HepG2 (cell line): Measurements from ENCODE around the gene H2AZ2. TPM values are rescaled to one million over a fixed set of nuclear protein-coding genes. Genes with fewer than 3 reads are reported as not detected.

ENCODE experiments used
- JDP2 ChIP-seq: sonication (generic); formaldehyde crosslinking; IDR thresholded peaks from 2 replicates; pipeline ENCODE4 v1.8.1; 2022; ENCODE audit warnings: missing genetic modification reagents, borderline replicate concordance
- JUND ChIP-seq: sonication (generic); formaldehyde crosslinking; IDR thresholded peaks from 2 replicates; pipeline ENCODE4 v1.8.0; 2022; ENCODE audit warnings: mild to moderate bottlenecking, missing genetic modification reagents
- MAFF ChIP-seq: IDR thresholded peaks from 2 replicates; pipeline ENCODE4 v1.6.1; 2011; ENCODE audit warnings: low read depth, low read length, improper control_type of control experiment
- MXD4 ChIP-seq: IDR thresholded peaks from 2 replicates; pipeline ENCODE4 v1.6.1; 2016; ENCODE audit warnings: mild to moderate bottlenecking, missing biosample characterization, missing genetic modification reagents
- NPAS2 ChIP-seq: sonication (generic); formaldehyde crosslinking; IDR thresholded peaks from 2 replicates; pipeline ENCODE4 v1.8.0; 2022; ENCODE audit warnings: mild to moderate bottlenecking, missing genetic modification reagents, borderline replicate concordance
- PHF8 ChIP-seq: sonication (generic); formaldehyde crosslinking; IDR thresholded peaks from 2 replicates; pipeline ENCODE4 v1.5.0; 2020; ENCODE audit warnings: missing genetic modification reagents
- TEAD3 ChIP-seq: optimal IDR thresholded peaks from 2 replicates; pipeline ENCODE3; 2016; ENCODE audit warnings: borderline replicate concordance
- ZFAT ChIP-seq: sonication (generic); formaldehyde crosslinking; conservative IDR thresholded peaks from 2 replicates; pipeline ENCODE4 v1.8.1; 2023; ENCODE audit warnings: missing genetic modification reagents, inconsistent platforms
- ZIK1 ChIP-seq: sonication (generic); formaldehyde crosslinking; IDR thresholded peaks from 2 replicates; pipeline ENCODE4 v1.5.0; 2020; ENCODE audit warnings: mild to moderate bottlenecking, low read depth, missing genetic modification reagents, borderline replicate concordance
- ZNF775 ChIP-seq: sonication (generic); formaldehyde crosslinking; IDR thresholded peaks from 2 replicates; pipeline ENCODE4 v1.4.0; 2020; ENCODE audit warnings: missing genetic modification reagents, mild to moderate bottlenecking, moderate library complexity, borderline replicate concordance
- polyA plus RNA-seq, 8 experiments: library from polyadenylated mRNA; depleted of rRNA in 3 of 8; stranded (reverse) in 7 of 8; unstranded in 1 of 8; fragments of >200 nt; fragmentation: Illumina TruSeq in 4 of 8; extraction: Trizol in 4 of 8; gene quantifications; 2 replicates each; pipeline versions ENCODE4 v1.2.1 to v1.2.3, GENCODE V29; 2011 to 2016; ENCODE audit warnings: low read depth in 4 of 8, missing spikeins in 1 of 8, mixed read lengths in 1 of 8; ENCODE audit not compliant: insufficient read depth in 1 of 8
- total RNA-seq, 5 experiments: library from RNA; depleted of rRNA; stranded (reverse); fragments of >200 nt; fragmentation: Illumina TruSeq; extraction: Trizol; gene quantifications; 2 replicates each; pipeline ENCODE4 v1.2.3, GENCODE V29; 2016; ENCODE audit warnings: low read depth in 1 of 5
- TF ChIP-seq, protein P1 (sequence below): sonication (generic); formaldehyde crosslinking; IDR thresholded peaks from 2 replicates; pipeline ENCODE4 v1.4.0; 2020; ENCODE audit warnings: low read depth, missing genetic modification reagents
- TF ChIP-seq, protein P2 (sequence below): IDR thresholded peaks from 2 replicates; pipeline ENCODE4 v1.6.1; 2012; ENCODE audit warnings: low read length, improper control_type of control experiment
- TF ChIP-seq, protein P3 (sequence below): IDR thresholded peaks from 2 replicates; pipeline ENCODE4 v1.6.1; 2012; ENCODE audit warnings: low read depth, low read length, improper control_type of control experiment
- TF ChIP-seq, protein P4 (sequence below): sonication (generic); formaldehyde crosslinking; IDR thresholded peaks from 2 replicates; pipeline ENCODE4 v1.9.0; 2021; ENCODE audit warnings: missing genetic modification reagents, borderline replicate concordance
- TF ChIP-seq, protein P5 (sequence below): IDR thresholded peaks from 2 replicates; pipeline ENCODE4 v1.6.1; 2016

Gene H2AZ2
- total and polyA plus RNA-seq, 2 of the 13 experiments (the other 11 are each of a cell fraction or from before 2014, with no cell fraction given): 121 to 223 TPM

DNA sequence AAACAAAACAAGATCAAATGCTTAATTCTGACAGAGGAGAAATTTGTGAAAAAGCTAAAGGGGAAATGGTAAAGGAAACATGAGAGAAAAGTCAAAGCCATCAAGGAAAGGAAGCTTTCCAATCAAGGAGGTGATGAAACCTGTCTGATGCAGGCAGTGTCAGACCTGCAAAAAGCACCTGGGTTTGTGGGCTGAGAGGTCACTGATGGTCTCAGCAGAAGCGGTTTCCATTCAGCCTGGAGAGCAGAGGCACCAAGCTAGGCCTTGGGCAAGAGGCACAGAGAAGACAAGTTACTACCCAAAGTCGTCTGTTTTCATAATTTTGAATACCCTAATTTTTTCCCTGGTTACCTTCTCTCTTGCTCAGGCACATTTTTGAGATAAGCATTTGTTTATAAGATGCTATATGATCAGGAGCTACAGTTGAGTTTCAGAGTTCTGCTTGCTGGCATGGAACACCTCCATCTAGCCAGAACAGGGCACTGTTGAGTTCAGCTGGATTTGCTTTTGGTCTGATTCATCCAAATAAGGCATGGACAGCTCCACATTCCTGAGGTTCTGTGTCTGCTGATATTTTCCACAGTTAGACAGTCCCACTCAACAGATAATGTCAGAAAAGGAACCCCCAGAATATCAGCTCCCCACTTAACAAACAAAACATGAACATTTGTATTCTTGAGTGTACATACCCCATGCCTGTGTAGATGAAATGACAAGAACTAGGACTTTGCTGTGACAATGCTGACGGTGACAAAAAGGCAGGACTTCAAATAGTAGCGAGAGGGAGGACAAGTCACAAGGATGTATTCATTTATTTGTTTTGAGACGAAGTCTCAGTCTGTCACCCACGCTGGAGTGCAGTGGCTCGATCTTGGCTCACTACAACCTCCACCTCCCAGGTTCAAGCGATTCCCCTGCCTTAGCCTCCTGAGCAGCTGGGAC lies 56.3 kb downstream of the H2AZ2 start (continued):
- TF ChIP-seq, protein P1, sequence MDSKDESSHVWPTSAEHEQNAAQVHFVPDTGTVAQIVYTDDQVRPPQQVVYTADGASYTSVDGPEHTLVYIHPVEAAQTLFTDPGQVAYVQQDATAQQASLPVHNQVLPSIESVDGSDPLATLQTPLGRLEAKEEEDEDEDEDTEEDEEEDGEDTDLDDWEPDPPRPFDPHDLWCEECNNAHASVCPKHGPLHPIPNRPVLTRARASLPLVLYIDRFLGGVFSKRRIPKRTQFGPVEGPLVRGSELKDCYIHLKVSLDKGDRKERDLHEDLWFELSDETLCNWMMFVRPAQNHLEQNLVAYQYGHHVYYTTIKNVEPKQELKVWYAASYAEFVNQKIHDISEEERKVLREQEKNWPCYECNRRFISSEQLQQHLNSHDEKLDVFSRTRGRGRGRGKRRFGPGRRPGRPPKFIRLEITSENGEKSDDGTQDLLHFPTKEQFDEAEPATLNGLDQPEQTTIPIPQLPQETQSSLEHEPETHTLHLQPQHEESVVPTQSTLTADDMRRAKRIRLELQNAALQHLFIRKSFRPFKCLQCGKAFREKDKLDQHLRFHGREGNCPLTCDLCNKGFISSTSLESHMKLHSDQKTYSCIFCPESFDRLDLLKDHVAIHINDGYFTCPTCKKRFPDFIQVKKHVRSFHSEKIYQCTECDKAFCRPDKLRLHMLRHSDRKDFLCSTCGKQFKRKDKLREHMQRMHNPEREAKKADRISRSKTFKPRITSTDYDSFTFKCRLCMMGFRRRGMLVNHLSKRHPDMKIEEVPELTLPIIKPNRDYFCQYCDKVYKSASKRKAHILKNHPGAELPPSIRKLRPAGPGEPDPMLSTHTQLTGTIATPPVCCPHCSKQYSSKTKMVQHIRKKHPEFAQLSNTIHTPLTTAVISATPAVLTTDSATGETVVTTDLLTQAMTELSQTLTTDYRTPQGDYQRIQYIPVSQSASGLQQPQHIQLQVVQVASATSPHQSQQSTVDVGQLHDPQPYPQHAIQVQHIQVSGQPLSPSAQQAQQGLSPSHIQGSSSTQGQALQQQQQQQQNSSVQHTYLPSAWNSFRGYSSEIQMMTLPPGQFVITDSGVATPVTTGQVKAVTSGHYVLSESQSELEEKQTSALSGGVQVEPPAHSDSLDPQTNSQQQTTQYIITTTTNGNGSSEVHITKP (CRISPR knock-in tag): no peak
- TF ChIP-seq JDP2 (CRISPR knock-in tag): no peak
- TF ChIP-seq, protein P2, sequence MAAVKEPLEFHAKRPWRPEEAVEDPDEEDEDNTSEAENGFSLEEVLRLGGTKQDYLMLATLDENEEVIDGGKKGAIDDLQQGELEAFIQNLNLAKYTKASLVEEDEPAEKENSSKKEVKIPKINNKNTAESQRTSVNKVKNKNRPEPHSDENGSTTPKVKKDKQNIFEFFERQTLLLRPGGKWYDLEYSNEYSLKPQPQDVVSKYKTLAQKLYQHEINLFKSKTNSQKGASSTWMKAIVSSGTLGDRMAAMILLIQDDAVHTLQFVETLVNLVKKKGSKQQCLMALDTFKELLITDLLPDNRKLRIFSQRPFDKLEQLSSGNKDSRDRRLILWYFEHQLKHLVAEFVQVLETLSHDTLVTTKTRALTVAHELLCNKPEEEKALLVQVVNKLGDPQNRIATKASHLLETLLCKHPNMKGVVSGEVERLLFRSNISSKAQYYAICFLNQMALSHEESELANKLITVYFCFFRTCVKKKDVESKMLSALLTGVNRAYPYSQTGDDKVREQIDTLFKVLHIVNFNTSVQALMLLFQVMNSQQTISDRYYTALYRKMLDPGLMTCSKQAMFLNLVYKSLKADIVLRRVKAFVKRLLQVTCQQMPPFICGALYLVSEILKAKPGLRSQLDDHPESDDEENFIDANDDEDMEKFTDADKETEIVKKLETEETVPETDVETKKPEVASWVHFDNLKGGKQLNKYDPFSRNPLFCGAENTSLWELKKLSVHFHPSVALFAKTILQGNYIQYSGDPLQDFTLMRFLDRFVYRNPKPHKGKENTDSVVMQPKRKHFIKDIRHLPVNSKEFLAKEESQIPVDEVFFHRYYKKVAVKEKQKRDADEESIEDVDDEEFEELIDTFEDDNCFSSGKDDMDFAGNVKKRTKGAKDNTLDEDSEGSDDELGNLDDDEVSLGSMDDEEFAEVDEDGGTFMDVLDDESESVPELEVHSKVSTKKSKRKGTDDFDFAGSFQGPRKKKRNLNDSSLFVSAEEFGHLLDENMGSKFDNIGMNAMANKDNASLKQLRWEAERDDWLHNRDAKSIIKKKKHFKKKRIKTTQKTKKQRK: no peak
- TF ChIP-seq NPAS2 (CRISPR knock-in tag): no peak
- TF ChIP-seq JUND (CRISPR knock-in tag): no peak
- no peak for TF ChIP-seq ZNF775 (CRISPR knock-in tag)
- no peak for TF ChIP-seq ZFAT (CRISPR knock-in tag)
- TF ChIP-seq, protein P3, sequence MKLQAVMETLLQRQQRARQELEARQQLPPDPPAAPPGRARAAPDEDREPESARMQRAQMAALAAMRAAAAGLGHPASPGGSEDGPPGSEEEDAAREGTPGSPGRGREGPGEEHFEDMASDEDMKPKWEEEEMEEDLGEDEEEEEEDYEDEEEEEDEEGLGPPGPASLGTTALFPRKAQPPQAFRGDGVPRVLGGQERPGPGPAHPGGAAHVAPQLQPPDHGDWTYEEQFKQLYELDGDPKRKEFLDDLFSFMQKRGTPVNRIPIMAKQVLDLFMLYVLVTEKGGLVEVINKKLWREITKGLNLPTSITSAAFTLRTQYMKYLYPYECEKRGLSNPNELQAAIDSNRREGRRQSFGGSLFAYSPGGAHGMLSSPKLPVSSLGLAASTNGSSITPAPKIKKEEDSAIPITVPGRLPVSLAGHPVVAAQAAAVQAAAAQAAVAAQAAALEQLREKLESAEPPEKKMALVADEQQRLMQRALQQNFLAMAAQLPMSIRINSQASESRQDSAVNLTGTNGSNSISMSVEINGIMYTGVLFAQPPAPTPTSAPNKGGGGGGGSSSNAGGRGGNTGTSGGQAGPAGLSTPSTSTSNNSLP: peak; percentile 36; the same call in 1 of the 2 replicates
- TF ChIP-seq, protein P4, sequence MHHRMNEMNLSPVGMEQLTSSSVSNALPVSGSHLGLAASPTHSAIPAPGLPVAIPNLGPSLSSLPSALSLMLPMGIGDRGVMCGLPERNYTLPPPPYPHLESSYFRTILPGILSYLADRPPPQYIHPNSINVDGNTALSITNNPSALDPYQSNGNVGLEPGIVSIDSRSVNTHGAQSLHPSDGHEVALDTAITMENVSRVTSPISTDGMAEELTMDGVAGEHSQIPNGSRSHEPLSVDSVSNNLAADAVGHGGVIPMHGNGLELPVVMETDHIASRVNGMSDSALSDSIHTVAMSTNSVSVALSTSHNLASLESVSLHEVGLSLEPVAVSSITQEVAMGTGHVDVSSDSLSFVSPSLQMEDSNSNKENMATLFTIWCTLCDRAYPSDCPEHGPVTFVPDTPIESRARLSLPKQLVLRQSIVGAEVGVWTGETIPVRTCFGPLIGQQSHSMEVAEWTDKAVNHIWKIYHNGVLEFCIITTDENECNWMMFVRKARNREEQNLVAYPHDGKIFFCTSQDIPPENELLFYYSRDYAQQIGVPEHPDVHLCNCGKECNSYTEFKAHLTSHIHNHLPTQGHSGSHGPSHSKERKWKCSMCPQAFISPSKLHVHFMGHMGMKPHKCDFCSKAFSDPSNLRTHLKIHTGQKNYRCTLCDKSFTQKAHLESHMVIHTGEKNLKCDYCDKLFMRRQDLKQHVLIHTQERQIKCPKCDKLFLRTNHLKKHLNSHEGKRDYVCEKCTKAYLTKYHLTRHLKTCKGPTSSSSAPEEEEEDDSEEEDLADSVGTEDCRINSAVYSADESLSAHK (CRISPR knock-in tag): no peak
- TF ChIP-seq TEAD3: peak; percentile 59
- TF ChIP-seq MAFF: peak; percentile 75
- no peak for TF ChIP-seq MXD4 (CRISPR knock-in tag)
- TF ChIP-seq ZIK1 (CRISPR knock-in tag): no peak
- TF ChIP-seq, protein P5, sequence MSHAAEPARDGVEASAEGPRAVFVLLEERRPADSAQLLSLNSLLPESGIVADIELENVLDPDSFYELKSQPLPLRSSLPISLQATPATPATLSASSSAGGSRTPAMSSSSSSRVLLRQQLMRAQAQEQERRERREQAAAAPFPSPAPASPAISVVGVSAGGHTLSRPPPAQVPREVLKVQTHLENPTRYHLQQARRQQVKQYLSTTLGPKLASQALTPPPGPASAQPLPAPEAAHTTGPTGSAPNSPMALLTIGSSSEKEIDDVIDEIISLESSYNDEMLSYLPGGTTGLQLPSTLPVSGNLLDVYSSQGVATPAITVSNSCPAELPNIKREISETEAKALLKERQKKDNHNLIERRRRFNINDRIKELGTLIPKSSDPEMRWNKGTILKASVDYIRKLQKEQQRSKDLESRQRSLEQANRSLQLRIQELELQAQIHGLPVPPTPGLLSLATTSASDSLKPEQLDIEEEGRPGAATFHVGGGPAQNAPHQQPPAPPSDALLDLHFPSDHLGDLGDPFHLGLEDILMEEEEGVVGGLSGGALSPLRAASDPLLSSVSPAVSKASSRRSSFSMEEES (CRISPR knock-in tag): no peak
- no peak for TF ChIP-seq PHF8 (CRISPR knock-in tag)
